Endothelial cell (in vitro differentiated cells): ENCODE measurements around the gene WBP1L. TPM values are rescaled to one million over a fixed set of nuclear protein-coding genes. Genes with fewer than 3 reads are reported as not detected.

ENCODE experiments used
- DNase-seq: peaks from one replicate; pipeline ENCODE4 v3.0.0; 2021; ENCODE audit warnings: low spot score
- H3K27ac Mint-ChIP-seq: one replicate; pipeline ENCODE4 v1.8.0; 2021; ENCODE audit warnings: mixed read lengths, inconsistent platforms; ENCODE audit not compliant: unreplicated experiment
- H3K27me3 Mint-ChIP-seq: one replicate; pipeline ENCODE4 v1.8.0; 2021; ENCODE audit warnings: mild to moderate bottlenecking, moderate library complexity, mixed read lengths, inconsistent platforms; ENCODE audit not compliant: unreplicated experiment
- H3K36me3 Mint-ChIP-seq: one replicate; pipeline ENCODE4 v1.8.0; 2021; ENCODE audit warnings: mild to moderate bottlenecking, low read depth, mixed read lengths, inconsistent platforms; ENCODE audit not compliant: unreplicated experiment
- H3K4me1 Mint-ChIP-seq: one replicate; pipeline ENCODE4 v1.8.0; 2021; ENCODE audit warnings: mild to moderate bottlenecking, mixed read lengths, inconsistent platforms; ENCODE audit not compliant: unreplicated experiment
- H3K4me3 Mint-ChIP-seq: one replicate; pipeline ENCODE4 v1.8.0; 2021; ENCODE audit warnings: mild to moderate bottlenecking, mixed read lengths, inconsistent platforms; ENCODE audit not compliant: unreplicated experiment
- H3K9me3 Mint-ChIP-seq: one replicate; pipeline ENCODE4 v1.8.0; 2021; ENCODE audit warnings: mixed read lengths, inconsistent platforms; ENCODE audit not compliant: unreplicated experiment
- total RNA-seq: library from RNA; stranded (reverse); fragmentation: NEBNext Ultra II Directional; extraction: Animal tissue kit (Norgen Biotek cat#: 25700); gene quantifications from one replicate; pipeline ENCODE4 v1.2.1, GENCODE V29; 2021; ENCODE audit not compliant: unreplicated experiment
- TF ChIP-seq, protein P1 (sequence below): fragments of 200-600 bp; sonication (generic); IDR thresholded peaks from one replicate; pipeline ENCODE4 v1.5.0; 2021; ENCODE audit warnings: antibody characterized with exemption; ENCODE audit not compliant: unreplicated experiment

The WBP1L gene
- total RNA-seq, 1 donor from 2014 or later, result 49.4 TPM

DNA sequence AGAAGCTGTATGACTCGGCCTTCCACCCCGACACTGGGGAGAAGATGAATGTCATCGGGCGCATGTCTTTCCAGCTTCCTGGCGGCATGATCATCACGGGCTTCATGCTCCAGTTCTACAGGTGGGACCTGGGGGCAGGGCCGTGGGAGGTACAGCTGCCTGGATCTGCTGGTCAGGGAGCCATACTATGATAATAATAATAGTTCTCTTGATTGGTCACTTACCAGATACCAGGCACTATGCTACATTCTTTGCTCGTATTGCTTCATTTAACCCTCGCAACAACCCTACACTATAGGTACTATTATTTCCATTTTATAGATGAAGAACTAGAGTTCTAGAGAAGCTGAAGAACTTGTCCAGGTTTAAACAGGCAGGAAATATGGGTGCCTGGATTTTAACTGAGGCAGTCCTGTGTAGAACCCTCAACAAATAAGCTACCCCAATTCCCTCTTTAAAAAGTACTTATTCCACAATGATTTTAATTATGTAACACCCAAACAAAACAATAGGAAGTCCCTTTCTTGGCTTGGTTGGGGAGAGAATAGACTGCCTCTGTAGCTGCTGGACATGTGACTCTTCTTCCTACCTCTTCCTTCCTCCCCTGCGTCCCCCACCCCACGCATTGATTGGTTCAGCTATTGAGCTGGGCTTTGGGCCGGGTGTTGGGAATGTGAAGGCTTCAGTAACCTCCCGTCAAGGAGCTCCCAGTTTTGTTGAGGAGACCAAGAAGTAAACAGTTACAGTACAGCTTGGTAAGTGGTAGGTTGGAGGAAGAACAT lies 16.5 kb upstream of the WBP1L start:
- peaks cover 12% of the 10 kb centered on the region for H3K4me1 Mint-ChIP-seq
- no peak for DNase-seq
- peak overlapping the region; percentile 16 for H3K4me3 Mint-ChIP-seq
- TF ChIP-seq, protein P1, sequence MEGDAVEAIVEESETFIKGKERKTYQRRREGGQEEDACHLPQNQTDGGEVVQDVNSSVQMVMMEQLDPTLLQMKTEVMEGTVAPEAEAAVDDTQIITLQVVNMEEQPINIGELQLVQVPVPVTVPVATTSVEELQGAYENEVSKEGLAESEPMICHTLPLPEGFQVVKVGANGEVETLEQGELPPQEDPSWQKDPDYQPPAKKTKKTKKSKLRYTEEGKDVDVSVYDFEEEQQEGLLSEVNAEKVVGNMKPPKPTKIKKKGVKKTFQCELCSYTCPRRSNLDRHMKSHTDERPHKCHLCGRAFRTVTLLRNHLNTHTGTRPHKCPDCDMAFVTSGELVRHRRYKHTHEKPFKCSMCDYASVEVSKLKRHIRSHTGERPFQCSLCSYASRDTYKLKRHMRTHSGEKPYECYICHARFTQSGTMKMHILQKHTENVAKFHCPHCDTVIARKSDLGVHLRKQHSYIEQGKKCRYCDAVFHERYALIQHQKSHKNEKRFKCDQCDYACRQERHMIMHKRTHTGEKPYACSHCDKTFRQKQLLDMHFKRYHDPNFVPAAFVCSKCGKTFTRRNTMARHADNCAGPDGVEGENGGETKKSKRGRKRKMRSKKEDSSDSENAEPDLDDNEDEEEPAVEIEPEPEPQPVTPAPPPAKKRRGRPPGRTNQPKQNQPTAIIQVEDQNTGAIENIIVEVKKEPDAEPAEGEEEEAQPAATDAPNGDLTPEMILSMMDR, result no peak
- peak overlapping the region; percentile 77 for H3K27ac Mint-ChIP-seq
- no peaks in the 10 kb centered on the region for H3K9me3 Mint-ChIP-seq
- H3K27me3 Mint-ChIP-seq, result peaks cover 2% of the 10 kb centered on the region
- peaks cover 12% of the 10 kb centered on the region for H3K36me3 Mint-ChIP-seq

DNA sequence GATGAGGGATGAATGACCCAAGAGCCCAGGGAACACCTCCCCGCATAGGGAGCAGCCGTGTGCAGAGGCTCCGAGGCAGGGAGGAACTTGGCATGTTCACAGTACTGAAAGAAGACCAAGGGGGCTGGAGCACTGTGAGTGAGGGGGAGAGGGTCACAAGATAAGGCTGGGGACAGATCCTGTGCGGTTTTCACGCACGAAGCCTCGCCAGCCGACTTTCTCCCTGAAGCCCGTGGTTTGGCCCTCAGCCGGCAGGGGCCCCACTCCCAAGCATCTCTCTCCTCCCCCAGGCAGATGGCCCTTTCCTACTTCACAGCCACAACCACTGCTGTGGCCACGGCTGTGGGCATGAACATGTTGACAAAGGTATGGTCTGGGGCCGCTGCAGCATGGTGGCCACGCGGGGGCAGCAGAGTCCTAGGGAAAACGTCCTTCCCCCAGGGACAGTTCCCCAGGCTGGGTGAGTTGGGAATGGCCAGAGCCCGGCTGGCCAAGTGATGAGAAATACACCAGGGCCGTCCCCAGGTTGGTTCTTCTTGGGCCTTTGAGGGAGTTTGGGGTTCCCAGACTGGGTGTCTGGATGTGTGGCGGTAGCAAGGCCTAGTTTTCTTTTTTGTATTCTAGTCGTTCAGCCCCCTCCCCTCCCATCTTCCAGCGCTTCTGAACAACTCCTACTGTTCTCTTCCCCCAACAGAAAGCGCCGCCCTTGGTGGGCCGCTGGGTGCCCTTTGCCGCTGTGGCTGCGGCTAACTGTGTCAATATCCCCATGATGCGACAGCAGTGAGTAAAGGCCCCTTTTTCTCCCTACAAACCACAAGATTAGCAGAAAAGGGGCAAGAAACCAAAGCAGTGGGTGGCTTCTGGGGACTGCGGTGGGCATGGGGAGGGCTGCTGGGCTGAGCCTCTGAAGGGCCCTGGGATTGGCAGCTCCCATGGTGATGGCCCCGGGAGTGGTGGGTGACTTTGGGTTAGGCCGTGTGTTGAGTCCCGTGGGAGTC lies 14.4 kb upstream of the WBP1L start:
- H3K27ac Mint-ChIP-seq, result no peak overlapping the region
- H3K36me3 Mint-ChIP-seq, result peaks cover 7% of the 10 kb centered on the region
- TF ChIP-seq, protein P1, result peak; percentile 80
- H3K4me1 Mint-ChIP-seq, result peaks cover 12% of the 10 kb centered on the region
- DNase-seq, result peak; percentile 91
- H3K4me3 Mint-ChIP-seq, result no peak overlapping the region
- H3K9me3 Mint-ChIP-seq, result no peaks in the 10 kb centered on the region
- H3K27me3 Mint-ChIP-seq, result peaks cover 2% of the 10 kb centered on the region

DNA sequence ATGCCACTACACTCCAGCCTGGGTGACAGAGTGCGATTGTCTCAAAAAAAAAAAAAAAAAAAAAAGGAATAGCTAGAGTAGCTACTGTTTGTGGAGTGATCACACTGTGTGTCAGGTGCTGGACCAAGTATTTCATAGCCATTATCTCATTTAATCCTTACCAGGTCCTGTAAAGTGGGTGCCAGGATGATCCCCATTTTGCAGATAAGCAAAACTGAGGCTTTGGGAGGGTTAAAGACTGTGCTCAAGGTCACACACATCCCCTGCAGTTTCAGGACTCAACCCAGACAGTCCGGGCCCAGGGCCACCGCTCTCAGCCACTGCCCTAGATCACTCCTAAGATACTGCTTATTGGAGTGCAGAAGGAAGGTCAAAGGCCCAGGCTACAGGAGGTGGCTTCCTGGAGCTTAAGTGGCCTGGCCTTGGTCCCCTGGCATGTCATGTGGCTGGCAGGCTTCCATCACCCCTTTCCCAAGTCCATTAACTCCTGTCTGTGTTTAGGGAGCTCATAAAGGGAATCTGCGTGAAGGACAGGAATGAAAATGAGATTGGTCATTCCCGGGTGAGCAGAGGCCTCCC lies 12.4 kb upstream of the WBP1L start:
- Mint-ChIP-seq H3K4me1 (peaks cover 17% of the 10 kb centered on the region), H3K36me3 (peaks cover 5% of the 10 kb centered on the region), H3K27ac (no peak overlapping the region), H3K9me3 (no peaks in the 10 kb centered on the region), H3K27me3 (peaks cover 2% of the 10 kb centered on the region), H3K4me3 (no peak overlapping the region)
- no peak for DNase-seq
- TF ChIP-seq, protein P1, result no peak

DNA sequence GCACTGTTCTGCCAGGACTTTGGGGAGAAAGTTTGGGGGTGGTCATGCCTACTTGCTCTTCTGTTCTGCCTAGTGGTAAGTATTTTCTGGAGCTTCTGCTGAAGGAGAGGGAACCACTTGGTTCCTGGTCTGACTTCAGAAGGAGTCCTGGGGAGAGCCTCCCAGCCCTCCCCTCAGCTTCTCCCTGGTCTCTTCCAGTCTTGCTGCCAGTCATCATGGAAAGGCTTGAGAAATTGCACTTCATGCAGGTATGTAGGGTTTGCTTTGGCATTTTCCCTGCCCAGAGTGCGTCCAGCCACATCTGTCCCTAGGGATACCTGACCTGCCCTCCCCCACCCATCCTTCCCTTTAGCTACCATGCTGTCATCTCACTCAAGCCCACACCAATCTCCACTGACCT lies 11.1 kb upstream of the WBP1L start:
- TF ChIP-seq, protein P1, result no peak
- H3K36me3 Mint-ChIP-seq, result no peaks in the 10 kb centered on the region
- DNase-seq, result no peak
- H3K4me3 Mint-ChIP-seq, result no peak overlapping the region
- H3K4me1 Mint-ChIP-seq, result peaks cover 10% of the 10 kb centered on the region
- no peak overlapping the region for H3K27ac Mint-ChIP-seq
- peaks cover 2% of the 10 kb centered on the region for H3K27me3 Mint-ChIP-seq
- H3K9me3 Mint-ChIP-seq, result no peaks in the 10 kb centered on the region
